Activated CD4-positive, CD25-positive, alpha-beta regulatory T cell treated with anti-CD3 and anti-CD28 coated beads, Interleukin-2, amount 50 U/mL, for 16 hours (primary cell): Measurements from ENCODE around the gene ALKBH3.

Source experiments
- DNase-seq: peaks from one replicate; pipeline ENCODE4 v3.0.0-alpha.2; 2020; ENCODE audit warnings: low read depth, low spot score

The ALKBH3 gene

DNA sequence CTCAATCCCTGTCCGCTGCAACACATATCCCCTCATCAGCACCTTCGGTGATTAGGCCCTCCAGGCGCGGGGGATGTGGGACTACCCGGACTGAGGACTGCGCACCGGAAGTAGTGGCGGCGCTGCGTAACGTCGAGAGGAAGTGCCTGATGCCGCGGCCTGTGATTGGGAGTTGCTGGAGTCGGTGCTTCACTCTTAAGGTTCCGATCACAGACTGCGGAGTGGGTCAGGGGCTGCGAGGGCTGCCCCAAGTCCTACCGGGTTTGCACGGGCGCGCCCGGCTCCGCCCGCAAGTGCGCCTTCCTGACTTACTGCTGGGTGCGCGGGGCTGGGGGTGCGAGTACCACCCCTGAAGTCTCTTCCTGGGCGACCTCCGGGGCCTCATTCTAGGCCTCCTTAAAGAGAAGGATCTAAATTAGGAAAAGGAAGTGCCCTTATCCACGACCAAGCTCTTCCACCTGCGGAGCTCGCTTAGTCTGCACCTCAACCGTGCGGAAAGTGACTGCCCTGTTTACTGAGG lies at the start of gene ALKBH3:
Gene ALKBH3 (plus strand): TSS at position 192 of the 520 bp plus-strand sequence. CDS start 1,822 bp downstream, outside the sequence.
- DNase-seq = peak; percentile 81

DNA sequence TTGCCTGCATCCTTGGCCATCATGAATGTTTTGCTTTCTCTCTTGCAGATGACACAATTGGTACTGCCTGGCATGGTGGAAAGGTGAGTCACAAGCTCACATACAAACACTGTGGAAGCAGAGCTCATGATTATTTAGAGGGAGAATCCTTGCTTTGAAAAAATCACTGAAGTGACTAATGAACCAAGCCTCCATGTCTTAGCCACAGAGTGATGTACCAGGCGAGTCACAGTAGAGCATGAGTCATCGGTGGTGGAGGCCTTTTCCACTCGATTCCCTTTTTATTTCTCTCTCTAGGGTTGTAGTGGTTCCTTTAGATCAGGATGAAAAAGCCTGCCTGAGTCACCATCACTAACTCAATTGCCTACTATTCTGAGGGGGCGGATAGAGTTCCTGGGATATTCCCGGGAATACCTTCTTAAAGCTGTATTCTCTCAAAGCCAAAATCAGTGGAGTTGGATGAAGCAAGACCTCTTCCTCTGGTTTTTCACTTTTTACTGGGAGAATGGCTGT lies 49.6 kb upstream of the ALKBH3 start:
- no peak for DNase-seq

DNA sequence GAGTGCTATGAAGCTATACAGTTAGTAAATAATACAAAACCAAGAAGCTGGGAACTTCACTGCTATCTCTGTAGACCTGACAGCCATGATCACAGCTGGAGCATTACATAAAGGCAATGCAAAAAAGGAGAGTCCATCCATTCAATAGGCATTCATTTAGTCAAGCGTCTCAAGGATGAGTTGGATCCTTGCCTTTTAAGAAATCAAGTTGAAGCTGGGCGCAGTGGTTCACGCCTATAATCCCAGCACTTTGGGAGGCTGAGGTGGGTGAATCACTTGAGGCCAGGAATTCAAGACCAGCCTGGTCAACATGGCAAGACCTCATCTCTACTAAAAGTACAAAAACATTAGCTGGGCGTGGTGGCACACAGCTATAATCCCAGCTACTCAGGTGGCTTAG lies 48.1 kb upstream of the ALKBH3 start:
- DNase-seq = no peak

DNA sequence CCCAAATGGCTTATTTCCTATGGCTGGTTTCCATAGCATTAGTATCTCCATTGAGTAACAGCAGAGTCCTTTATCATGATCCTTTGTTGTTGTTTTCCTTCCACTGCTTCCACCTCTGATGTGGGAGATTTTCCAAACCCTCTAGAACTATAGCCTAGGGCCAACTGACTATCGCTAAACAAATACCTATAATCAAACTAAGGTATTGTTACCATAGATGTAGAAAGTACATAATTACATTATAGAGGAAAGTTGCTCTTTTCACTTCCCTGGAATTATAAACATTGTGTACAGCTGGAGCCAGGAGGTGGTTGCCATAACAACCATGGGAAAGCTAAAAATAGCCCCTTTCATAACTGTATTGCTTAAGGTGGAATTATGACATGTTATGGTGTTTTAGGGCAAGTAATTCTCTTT lies 47.0 kb upstream of the ALKBH3 start:
- no peak for DNase-seq

DNA sequence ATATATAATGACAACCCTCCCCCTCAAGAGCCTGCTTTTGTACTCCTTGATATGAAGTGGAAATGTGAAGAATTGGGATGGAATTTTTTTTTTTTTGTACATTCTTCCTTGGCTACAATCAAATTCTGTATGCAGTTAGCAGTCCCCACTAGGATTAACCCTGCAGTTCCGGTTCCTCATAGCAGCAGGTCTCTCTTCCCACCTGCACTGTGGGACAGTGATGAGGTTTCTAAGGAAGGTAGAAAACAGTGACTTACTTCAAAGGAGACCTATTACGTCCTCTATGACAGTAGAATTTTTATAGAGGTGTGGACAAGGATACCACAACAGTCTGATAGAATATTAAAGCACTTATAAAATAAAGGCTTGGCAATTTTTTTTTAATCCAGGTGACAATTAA lies 46.3 kb upstream of the ALKBH3 start:
- DNase-seq = no peak

DNA sequence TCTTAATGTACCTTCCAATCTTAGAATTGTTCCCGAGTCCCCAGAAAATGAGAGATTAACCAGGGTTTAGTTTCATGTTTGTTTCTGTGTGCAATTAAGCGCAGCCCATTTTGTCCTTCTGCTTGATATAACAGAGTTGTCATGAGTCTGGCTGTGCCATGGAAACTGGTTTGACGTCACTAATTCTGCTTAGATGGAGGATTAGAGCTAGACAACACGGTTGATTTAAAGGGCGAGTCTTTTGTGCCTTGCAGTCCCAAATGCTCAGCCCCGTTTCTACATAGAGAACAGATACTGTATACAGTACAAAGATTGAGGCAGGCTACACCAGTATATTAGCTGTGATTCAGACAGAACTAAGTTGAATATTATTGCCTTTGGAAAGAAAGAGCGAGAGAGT lies 45.5 kb upstream of the ALKBH3 start:
- DNase-seq = no peak

DNA sequence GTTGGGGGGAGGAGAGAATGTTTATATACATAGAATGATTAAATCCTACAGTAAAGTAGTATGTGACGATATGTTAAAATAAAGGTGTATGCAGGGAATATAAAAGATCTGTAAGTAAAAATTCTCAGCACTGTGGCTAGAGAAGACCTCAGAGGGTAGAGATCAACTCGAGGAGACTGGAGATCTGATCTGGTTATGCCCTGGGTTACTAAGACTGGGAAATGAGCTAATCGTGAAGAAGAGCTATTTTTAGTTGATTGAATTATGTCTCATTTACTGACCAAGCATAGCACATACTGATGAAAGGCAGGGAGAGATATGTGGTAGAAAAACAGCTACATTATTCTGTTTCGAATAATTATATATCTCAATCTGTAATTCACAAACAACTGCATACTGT lies 42.8 kb upstream of the ALKBH3 start:
- no peak for DNase-seq

DNA sequence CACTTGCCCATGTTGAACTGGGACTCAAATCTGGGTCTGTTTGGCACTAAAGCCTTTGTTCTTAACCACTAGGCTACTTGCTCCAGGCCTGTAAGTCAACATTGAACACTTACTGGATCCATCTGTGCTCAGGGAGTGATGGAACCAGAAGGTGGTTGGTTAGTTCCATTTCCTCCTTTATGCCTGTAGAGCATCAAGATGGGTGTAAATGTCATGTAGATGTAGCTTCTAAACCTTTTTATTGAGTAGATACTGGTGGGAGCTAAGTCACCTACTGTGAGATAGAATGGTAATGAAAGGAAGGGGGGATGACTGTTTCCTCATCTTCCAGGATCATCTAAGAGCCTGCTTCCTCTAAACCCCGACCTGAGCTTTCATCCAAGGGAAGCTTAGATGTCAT lies 38.6 kb upstream of the ALKBH3 start:
- DNase-seq = no peak

DNA sequence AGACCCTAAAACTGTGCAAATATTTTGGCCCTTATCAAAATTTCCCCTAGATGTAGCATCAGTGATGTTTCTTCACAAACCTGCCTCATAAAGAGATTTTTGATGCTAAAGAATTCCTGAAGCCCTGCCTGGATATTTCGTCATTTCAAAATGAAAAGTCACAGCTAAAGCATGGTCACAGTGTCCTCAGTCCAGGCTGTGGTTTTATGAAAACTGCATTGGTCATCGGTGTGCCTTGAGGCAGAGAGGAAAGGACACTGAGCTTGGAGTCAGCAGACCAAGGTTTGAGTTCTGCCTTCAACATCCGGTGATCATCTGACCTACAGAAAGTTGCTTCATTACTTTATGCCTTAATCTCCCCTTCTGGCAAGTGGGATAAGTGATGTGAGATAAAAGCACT lies 34.8 kb upstream of the ALKBH3 start:
- no peak for DNase-seq

DNA sequence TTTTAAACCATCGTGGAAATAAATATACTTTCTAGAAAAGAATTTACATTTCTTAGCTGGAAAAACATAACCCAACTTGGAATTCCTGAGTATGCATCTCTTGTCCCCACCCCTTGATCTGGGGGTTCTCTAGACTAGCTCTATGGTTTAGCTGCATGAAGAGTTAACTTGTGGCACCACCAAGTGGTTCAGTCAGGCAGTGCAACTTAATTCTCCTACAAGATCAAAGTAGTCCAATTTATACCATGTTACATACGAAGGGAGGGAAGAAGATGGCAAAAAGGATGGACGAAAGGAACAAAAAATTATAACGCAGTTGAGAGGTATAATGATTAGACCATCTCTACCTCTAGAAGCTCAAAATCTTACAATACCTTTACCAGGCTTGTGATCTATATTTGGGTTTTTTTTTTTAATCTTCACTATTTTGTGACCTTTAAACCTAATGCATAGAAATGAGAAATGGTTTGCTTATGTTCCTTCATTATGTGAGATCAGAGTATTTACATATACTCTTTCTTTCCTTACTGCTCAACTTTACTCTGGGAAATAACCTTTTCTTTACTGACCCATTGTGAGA lies 28.5 kb upstream of the ALKBH3 start:
- no peak for DNase-seq

DNA sequence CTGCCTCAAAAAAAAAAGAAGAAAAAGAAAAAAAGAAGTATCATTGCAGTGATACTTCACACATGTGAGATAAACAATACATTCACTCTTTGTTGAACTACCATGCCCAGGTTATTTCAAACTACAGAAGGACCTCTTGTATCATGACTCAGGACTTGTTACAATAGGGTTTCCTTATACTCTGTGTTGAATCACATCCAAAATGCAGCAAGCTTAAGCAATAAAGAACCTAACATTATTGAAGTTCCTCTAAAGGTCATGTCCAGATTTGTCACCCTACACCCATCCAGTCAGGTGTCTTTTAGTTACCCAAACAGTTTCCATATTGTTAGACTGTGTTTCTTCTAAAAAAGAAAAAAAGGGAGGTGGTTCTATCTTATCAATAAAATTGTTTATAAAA lies 26.9 kb upstream of the ALKBH3 start:
- no peak for DNase-seq

DNA sequence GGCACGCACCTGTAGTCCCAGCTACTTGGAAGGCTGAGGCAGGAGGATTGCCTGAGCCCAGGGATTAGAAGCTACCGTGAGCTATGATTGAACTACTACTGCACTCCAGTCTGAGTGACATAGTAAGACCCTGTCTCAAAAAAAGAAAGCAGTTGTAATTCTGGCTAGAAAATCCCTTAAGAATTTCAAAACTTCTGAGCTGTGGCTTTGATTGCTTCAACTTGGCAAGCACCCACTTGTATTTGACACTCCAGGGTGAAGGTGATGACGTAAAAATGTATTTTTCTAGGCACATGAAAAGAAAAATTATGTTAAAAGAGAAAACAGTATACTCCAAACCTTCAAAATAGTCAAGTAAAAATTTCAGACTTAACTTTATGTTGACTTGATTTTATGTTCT lies 23.6 kb upstream of the ALKBH3 start:
- DNase-seq = no peak

DNA sequence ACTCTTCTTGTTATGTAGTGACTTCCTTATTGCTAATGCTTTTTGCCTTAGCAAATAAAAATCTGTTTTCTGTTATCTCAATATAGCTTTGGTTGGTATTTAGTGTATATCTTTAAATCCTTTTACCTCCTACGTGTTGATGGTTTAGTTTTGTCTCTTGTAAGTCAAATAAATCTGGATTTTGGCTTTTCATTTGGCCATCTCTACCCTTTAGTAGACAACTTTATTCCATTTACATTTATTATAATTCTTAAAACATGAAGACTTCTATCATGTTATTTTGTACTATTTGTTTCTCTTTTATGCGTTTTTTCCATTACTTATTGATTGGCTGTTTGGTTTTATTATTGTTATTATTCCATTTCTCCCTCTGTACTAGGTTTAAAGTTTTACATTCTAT lies 19.5 kb upstream of the ALKBH3 start:
- DNase-seq = no peak

DNA sequence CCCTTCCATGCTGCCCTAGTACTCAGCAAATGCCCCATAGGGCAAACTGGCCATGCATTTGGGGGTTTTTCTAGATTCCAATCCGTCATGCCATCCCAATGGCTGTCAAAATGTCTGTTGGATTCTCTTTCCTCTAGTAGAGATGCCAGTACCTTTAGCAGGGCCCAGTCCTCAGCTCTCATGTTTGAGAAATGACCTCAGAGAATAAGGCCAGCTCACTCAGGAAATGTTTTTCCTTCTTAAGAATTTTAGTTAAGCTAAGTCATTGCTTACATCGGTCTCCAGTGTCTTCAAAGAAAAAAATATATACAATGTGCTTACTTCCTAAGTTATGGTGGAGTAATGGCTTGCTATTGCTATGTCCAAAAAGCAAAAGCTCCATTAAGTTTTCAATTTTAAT lies 14.1 kb upstream of the ALKBH3 start:
- no peak for DNase-seq

DNA sequence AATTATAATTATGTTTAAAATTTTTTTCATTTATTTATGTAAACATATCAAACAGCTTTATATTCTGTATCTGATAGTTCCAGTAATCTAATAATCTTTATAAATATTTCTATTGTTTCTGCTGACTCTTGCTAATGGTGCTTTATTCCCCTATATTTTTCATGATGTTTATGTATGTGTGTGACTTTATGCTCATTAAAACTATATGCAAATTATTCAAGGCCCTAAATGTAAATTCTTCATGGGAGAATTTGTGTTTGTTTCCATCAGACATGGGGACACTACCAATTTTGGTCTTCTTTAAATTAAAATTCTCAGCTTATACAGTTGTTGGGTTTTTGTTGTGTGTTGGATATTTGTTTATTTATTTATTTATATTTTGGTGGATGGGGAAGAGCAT lies 13.7 kb upstream of the ALKBH3 start:
- DNase-seq = no peak

DNA sequence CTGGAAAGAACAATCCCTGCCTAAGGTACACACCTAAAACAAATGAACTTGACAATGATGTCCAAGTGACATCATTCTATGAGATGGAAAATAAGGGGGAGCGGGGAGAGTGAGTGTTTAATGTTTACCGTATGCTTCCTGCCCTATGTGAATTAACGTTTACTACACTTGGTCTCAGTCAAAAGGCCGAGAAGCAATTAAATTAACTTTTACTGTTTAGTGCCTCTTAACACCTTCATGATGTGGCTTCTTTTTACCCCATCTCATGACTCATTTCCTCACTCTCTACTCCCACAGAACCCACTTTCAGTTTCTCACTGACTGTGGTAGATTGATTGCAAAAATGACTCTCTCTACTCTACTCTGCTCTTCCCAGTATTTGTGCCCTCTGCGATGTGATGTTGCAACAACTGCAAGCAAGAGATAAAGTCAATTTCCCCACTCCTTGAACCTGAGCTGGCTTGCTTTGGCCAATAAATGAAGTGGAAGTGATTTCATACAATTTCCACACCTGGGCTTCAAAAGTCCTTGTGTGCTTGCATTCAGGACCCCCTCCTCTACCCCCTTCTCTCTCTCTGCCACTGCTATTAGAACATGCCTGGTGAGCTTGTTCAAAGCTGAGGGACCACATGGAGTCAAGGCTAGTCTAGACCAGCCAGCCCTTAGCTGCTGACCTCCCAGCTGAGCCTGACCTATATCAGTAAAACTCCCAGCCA lies 11.6 kb upstream of the ALKBH3 start:
- peak; percentile 15 for DNase-seq

DNA sequence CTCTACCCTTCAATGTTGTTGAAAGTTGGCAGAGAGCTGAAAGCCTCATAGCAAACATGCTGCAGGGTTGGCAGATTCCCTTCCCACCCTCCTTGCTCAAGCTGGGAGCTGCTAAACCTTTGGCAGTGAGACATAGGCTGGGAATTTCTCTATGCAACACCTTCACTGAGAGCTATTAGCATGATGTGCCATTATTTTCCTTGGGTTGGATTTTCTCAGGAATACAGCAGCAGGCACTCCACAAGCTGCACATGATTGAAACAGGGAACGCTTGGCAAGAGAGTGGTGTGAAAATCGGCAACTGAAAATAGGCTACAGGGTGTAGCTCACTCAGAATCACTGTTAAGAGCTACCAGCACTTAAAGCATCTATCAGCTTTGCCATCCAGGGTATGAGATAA lies 9.6 kb upstream of the ALKBH3 start:
- DNase-seq = no peak

DNA sequence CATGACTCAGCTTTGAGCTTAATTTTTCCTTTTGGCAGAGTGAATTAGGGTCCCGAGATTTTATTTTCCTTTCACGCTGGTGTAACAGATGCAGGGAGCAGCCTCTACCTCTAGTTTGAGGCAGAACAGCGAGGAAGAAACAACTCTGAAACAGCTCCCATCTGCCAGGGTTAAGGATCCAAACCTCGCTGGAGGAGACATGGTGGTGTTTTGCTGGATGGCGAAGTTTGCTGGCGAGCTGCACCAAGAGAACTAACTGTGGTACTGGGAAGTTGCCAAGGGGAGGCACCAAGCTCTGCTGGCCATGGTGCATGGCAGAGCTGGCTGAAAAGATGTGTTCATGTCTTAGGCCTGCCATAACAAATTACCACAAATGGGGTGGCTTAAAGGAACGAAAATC lies 7.6 kb upstream of the ALKBH3 start:
- no peak for DNase-seq

DNA sequence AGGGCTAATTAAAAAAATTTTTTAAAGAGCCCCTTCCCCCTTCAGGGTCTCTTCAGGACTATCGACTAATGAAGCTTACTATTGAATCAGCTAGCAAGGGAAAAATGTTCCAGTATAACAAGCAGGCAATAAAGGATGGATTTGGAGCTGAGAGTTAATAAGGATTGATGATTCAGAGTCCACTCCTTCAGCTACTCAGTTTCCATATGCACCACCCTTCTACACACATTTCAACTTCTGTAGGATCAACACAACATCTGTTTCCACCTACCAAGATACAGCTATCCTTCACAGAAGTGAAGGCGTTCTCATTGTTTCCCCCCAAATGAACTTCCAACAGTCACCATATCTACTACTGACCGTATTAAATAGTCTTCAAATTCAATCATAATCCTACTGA lies 6.6 kb upstream of the ALKBH3 start:
- DNase-seq = no peak

DNA sequence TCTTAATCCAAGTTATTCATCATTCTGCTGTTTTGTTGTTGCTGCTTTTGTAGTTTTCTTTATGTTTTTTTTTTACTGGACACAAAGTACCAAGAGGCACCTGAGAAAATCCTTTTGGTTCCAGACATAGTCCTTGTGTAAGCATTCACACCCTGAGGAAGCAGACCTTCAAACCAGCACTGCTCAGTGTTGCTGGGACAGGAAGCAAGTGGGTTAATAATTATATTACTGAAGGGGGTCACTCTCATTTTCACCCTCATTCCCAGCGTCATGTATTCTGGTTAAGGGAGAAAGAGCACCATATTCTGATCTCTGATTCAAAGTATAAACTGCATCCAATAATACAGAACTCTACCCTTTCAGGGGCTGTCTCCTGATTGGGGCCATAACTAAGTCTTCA lies 5.9 kb upstream of the ALKBH3 start:
- DNase-seq = no peak

DNA sequence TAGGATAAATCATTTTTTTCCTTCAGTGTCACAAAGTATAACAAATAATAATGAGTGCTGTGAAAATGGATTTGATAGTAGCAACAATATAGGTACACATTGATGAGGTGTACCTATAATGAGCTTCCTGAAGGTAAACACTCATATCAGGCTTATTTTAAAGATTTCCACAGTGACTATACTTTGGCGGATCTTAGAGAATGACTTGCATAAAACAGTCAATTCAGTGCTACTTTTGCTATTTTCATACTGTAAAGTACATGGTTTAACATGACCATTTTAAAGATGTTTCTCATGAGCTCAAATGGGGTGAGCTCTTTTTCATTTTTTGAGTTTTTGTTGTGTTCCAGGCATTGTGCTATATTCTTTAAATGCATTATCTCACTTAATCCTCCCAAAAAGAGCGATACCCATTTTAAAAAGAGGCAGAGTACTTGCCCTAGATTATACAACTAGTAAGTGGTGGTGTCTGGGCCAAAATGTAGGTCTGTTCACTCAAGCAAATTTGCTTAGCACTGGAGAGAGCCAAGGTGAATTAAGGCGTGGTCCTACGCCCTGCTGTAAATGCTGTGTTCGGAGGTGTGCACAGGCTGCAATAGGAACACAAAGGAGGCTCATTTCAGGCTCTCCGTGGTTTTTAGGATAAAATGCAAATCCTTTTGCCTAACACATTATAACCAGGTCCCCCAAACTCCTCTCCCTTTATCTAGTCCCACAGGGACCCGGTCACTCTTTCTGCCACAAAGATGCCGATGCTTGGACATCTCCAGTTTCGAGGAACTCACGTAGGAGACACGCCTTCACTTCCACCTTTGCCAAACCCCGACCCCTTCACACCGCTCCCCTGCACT lies 617 bp upstream of the ALKBH3 start:
- no peak for DNase-seq

DNA sequence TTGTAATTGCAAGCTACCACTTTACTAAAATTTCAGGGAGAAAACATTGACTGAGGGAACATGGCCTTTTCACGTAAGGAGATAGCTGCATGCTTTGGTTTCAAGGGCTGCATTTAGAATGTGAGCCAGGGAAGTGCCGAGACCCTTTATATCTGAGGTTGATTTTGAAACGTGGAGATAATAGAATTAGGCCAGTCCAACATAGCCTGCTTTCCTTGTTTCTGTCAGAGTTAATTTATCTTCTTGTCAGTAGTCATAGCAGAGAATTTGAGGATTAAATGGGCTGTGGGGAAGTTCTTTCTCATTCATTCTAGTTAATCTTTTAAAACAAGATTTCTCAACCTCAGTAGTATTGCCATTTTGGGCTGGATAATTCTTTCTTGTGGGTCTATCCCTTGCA lies 12.2 kb downstream of the ALKBH3 start:
- no peak for DNase-seq
